HG03432 (cell line): Measurements from ENCODE around the gene LRRC3.

ENCODE experiments used
- ATAC-seq: cut with Tn5 transposase; IDR thresholded peaks from one replicate; pipeline ENCODE4 v1.9.1; 2021; ENCODE audit warnings: mild to moderate bottlenecking, moderate library complexity; ENCODE audit not compliant: unreplicated experiment

LRRC3 gene

DNA sequence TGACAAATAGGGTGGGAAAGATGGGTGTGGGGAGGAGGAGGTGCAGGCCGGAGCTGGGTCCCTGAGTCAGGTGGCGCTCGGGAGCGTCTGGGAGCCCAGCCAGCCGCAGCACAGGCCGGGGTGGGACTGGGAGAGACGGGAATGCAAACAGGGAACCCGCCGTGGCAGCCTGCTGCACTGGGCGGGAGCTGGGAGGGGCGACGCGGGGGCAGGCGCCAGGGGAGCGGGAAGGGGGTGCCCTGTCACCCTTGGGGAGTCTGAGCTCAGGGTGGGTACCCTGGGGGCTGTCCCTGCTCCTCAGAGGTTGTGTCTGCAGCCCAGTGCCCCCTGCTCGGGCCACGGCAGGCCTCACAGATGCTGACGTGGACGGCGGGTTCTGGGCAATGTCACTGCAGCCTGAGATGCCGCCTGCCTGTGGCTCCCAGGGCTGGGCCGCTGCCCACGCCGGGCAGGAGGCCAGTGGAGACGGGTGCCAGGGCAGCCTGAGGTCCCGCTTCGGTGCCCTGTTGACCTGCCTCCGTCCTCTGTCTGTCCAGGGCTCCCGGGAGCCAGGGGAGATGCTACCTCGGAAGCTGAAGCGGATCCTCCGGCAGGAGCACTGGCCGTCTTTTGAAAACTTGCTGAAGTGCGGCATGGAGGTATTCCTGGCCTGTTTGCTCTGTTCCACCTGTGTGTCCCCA lies 16.6 kb upstream of the LRRC3 start:
- no peak for ATAC-seq

DNA sequence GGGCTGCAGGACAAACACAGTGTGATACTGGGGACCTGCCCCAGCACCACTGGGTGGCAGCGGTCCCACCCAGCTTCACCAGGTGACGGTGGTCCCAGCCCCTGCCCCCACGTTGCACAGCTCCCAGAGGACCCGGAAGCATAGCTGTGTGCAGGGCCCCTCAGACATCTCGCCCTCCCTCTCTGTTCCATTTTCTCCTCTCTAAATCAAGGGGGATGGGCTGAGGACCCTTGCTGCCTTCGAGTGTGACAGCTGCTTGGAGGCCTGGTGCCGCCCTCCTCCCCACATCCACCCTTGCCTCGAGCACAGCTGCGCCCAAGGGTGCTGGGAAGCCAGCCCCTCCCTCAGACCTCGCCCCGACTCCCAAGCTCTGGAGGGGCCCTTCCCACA lies 16.1 kb upstream of the LRRC3 start:
- ATAC-seq, result no peak

DNA sequence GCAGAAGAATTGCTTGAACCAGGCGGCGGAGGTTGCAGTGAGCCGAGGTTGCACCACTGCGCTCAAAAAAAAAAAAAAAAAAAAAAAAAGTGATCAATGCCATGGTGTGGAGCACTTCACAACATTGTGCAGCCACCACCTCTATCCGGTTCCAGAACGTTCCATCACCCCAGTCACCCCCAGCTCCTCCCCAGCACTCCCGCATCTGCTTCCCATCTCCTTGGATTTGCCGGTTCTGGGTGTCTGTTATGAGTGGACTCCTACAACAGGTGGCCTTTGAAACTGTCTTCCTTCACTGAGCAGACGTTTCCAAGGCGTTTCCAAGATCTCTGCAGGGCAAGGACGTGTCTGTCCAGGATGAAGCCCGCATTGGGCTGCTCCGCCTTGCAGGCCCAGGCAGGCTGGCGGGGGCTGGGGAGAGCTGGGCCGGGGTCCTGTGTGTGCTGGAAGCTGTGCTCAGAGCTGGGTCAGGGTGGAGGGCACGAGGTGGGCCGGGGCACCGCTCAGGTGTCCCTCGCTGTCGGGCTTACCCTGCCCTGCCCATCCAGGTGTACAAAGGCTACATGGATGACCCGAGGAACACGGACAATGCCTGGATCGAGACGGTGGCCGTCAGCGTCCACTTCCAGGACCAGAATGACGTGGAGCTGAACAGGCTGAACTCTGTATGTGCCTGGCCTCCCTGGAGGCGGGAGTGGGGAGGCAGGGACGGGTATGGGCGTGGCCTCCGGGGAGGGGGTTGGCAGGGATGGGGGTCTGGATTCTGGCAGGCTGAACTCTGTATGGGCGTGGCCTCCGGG lies 14.9 kb upstream of the LRRC3 start:
- ATAC-seq, result no peak

DNA sequence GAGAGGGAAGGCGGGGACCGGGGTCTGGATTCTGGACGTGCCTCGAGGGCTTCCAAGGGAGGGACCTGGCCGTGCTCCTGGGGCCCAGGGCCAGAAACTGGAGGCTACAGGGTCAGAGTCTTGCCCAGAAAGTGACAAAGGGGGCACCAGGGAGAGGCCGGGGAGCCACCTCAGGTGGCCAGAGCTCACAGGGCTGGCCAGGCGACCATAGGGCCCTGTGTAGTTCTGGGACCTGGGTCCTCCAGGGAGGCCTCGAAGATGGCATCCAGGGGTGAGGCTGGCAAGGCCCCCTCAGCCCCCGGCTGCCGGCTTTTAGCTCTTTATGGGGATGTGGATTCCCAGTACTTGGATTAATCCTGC lies 14.3 kb upstream of the LRRC3 start:
- no peak for ATAC-seq

DNA sequence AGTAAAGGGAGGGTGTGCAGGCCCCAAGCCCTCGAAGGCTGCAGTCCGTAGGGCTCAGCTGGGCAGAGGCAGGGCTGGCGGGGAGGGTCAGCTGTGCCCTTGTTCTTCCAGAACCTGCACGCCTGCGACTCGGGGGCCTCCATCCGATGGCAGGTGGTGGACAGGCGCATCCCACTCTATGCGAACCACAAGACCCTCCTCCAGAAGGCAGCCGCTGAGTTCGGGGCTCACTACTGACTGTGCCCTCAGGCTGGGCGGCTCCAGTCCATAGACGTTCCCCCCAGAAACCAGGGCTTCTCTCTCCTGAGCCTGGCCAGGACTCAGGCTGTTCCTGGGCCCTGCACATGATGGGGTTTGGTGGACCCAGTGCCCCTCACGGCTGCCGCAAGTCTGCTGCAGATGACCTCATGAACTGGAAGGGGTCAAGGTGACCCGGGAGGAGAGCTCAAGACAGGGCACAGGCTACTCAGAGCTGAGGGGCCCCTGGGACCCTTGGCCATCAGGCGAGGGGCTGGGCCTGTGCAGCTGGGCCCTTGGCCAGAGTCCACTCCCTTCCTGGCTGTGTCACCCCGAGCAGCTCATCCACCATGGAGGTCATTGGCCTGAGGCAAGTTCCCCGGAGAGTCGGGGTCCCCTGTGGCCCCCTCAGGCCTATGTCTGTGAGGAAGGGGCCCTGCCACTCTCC lies 13.6 kb upstream of the LRRC3 start:
- ATAC-seq, result no peak

DNA sequence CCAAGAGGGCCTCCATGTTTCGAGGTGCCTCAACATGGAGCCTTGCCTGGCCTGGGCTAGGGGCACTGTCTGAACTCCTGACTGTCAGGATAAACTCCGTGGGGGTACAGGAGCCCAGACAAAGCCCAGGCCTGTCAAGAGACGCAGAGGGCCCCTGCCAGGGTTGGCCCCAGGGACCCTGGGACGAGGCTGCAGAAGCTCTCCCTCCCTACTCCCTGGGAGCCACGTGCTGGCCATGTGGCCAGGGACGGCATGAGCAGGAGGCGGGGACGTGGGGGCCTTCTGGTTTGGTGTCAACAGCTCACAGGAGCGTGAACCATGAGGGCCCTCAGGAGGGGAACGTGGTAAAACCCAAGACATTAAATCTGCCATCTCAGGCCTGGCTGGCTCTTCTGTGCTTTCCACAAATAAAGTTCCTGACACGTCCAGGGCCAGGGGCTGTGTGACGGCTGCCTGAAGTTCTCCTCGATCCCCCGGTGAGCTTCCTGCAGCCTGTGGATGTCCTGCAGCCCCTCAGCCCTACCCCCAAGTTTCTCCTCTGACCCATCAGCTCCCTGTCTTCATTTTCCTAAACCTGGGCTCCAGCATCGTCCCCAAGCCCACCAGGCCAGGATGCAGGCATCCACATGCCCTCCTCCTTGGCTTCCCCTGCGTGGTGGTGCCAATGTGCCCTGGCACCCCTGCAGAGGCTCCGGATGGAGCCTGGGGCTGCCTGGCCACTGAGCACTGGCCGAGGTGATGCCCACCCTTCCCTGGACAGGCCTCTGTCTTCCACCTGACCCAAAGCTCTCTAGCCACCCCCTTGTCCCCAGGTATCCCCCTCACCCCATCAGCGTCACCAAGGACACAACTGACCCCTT lies 12.8 kb upstream of the LRRC3 start:
- no peak for ATAC-seq

DNA sequence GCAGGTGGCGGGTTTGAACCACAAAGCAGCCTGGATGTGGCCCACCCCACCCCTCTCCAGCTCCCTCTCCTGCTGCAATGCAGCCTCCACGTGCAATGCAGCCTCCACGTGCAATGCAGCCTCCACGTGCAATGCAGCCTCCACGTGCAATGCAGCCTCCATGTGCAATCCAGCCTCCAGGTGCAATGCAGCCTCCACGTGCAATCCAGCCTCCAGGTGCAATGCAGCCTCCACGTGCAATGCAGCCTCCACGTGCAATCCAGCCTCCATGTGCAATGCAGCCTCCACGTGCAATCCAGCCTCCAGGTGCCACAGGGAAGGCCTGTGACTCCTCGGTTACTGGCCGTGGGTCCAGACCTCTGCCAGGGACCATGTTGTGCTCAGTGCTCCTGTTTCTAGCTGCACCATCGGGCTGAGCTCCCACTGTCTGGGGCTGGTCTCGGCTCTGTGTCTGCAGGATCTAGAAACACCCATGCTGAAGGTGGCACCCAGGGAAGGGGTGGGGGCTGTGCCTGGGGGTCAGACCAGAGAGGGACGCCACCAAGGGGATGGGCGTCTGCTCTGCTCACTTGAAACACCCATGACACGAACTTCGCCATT lies 11.9 kb upstream of the LRRC3 start:
- no peak for ATAC-seq

DNA sequence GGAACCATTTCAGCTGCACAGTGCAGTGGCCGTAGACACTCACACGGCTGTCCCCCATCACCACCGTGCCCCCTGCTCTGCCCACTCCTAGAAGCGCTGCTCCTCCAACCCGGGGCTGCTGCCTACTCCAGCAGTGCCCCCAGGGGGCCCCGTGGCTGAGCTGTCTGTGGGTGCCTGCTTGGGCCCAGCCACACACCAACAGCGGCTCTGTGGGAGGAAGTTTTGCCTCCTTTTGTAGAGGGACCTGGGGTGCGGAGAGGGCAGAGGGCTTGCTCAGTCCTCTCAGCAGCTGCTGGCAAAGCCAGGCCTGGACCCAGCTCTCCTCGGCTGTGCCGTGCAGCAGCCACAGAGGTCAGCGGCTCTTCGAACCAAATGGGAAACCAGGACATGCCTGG lies 11.4 kb upstream of the LRRC3 start:
- ATAC-seq, result no peak

DNA sequence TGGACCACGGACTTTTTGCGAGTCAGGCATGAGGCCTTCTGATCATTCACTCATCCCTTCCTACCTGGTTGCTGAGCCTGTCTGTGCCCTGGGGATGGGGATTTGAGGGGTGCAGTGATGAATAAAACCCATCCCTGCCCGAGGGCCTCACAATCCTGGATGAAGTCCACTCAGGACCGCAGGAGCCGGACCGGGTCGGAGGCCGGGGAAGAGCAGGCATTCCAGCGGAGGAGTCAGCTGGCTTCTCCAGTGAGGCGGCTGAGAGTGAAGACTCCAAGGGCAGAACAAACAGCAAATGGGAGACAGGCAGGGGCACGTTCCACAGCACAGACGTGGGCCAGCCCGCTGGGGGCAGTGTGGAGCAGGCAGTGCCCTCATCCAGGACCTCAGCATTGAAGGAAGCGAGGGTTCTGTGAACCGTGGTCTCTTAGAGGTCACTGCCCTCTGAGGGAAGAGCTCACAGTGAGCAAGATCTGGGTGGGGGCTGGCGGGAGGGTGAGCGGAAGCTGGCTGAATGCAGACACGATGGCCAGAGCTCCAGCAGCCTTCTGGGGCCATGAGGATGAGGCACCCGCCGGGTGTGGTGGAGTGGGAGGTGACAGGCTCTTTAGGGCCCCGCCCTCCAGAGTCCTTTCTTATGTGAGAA lies 10.9 kb upstream of the LRRC3 start:
- no peak for ATAC-seq

DNA sequence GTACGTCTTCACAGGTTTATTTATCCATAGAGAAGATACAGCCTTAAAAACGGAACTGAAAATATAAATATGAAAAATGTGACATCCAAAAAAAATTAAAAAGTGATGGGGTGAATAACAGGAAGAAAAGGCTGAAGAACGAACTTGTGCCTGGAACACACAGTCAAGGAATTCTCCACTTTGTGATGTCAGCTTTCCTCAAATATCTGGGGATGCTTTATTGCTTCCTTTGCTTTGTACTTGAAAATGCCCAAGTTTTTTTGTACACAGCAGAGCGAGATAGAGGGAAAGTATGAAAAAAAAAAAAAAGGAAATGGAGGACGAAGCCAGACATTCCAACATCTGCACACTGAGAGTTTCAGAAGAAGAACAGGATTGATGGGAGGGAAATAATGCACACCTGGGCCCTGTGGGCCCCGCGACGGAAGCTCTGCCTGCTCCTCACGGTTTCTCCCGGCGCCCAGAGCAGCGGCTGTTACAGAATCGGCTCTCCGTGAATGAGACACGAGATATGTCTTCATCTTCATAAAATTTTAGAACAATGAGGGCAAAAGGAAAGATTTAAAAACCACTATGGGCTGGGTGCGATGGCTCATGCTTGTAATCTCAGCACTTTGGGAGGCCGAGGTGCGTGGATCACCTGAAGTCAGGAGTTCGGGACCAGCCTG lies 10.0 kb upstream of the LRRC3 start:
- ATAC-seq, result no peak

DNA sequence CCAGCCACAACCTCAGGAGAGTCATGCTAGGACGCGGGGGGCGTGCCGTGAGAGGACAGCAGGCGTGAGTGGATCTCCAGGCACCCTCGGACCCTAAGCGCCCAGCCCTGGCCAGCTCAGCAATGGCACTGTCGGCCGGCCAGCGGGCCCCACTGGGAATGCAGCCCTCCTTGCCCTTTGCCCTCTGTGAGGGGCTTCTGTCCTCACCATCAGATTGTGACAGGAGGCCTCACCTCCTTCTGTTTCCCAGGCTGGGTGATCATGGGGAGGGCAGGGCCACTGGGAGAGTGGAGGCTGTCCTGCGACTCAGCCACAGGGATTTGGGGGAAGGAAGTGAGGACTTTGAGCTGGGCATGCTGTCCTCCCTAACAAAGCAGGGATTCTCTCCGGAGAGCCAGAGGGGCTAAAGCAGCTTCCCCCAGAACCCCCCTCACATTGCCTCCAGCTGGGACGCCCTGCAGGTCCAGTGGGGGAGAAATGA lies 6.6 kb upstream of the LRRC3 start:
- ATAC-seq, result no peak

DNA sequence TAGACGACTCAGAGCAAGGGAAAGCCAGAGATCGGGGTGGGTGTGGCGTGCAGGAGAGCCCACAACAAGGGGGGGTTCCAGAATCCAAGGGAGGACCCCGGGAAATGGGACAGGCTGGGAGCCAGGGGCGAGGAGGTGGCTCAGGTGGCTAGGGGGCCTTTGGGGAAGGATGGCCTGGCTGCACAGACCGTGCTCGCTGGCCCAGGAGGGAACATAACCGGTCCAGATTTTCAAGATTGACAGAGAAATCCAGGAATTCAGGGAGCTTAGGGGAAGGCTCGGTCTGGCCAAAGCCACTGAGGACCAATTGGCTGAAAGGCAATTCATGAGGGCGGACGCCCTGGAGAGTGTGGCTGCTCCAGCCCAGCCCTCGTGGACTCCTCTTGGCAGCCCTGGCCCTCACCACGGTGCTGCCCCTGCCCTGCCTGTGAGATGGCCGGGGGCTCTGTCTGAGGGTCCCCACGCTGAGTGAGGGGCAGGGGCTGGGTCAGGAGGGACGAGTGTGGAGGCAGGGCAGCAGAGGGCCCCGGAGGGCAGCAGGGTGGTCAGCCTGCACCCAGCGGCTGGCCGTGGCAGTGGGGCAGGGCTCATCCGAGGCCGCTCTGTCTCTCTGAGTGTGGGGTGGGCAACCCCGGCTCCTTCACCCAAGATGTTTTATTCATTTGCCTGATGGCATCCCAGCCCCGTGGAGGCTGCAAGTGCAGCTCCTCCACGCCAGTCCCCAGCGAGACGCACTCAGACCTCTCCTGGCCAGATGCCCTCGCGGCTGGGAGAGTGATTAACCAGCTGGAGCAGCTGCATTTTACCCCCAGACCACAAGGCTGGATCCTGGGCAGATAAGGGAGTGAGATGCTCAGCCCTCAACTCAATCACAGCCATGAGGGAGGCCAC lies 5.6 kb upstream of the LRRC3 start:
- ATAC-seq, result no peak

DNA sequence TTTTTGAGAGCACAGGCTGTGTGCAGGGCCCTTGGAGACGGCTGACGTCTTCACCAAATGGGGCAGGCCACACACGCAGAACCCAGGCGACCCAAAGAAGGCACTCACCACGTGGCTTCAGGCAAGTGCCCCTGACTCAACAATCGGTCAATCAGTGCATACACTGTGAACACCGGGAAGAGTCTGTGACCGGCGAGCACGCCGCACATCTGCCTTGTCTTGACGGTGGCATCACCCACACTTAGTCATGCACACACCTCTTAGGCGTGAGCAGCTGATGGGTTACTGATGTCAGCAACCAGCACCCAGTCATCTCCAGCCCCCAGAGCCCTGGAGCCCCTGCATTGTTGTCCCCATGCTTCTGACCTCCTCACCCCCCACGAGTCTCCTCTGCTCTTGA lies 4.9 kb upstream of the LRRC3 start:
- ATAC-seq, result no peak

DNA sequence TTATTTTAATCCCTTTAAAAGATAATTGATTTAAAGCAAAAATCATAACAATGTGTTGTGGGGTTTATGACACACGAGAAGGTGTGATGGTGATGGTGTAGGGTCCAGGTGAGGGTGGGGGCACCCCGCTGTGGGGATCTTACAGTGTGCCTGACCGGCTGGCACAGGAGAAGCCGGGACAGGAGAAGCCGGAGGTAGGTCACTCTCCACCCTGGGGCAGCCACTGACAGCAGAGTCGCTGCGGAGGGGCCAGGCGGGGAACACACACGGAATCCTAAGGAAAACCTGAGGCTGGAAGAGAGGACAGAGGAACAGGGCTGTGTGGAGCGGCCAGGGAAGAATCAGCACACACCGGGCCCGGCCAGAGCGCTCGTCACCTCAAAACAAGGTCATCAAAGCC lies 4.3 kb upstream of the LRRC3 start:
- ATAC-seq, result no peak

DNA sequence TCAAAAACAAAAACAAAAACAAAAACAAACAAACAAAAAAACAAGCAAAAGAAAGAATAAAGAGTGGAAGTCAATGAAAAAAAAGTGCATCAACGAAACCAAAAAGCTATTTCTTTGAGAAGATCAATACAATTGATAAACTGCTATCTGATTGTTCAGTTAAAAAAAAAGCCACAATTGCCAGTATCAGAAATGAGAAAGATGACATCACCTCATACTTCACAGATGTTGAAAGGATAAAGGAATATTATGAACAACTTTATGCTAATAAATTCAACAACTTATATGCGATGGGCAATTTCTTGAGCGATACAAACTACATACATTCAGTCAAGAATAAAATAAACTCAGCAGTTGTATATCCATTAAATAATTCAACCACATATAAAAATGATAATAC lies 2.2 kb upstream of the LRRC3 start:
- ATAC-seq, result no peak

DNA sequence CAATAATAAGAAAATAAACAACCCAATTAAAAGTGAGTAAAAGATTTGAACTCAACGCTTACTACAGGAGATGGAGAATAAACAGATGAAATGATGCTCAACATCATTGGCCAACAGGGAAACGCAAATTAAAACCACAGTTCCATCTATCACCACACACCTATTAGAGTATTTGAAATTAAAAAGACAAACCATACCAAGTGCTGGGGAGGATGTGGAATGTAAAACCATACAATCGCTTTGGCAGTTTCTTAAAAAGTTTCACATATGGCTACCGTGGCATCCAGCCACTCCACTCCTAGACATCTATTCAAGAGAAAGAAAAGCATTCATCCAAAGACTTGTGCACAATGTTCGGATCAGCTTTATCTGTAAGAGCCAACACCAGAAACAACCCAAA lies 1.3 kb upstream of the LRRC3 start:
- no peak for ATAC-seq

DNA sequence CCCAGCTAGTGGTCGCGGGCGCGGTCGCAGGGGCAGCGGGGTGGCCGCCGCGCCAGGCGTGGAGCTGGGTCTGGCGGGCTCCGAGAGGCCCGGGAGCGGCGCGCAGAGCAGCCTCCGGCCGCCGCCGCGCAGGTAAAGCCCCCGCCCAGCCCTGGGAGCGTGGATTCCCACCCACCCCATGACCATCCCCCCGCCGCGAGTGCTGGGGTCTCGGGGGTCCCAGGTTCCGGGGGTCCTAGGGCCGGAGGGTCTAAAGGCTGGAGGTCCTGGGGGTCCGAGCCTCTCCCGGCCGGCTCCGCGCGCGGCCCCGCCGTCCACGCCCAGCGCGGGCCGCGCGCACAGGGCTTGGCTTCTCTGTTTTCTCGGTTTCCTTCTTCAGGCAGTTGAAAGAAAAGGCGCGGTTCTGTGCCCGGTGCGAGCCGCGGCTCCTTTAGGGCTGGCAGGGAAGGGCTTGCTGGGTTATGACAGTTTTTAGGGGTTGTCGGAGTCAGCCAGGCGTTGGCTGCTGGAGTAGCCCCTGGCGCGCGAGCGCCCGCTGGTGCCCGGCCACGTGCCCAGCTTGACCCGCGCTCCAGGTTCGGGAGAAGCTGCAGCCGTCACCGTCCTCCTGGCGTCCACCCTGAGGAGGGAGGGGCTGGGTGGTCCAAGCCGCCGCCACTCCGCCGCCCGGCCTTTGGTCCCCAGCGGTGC lies 359 bp downstream of the LRRC3 start:
- no peak for ATAC-seq
